Activated T-cell treated with anti-CD3 and anti-CD28 coated beads for 24 hours (primary cell): Measurements from ENCODE around the gene HOXA4.

ENCODE experiments used
- DNase-seq: peaks from one replicate; pipeline ENCODE4 v3.0.0-alpha.2; 2020; ENCODE audit warnings: low read depth

Gene HOXA4

GRCh38 chr7:27132214-27132613 lies 1.7 kb upstream of the HOXA4 start:
- no peak for DNase-seq

- DNase-seq, result no peak
Observed at GRCh38 chr7:27131390-27131819, 848 bp upstream of the HOXA4 start.

GRCh38 chr7:27129729-27130539 lies 623 bp downstream of the HOXA4 start:
- no peak for DNase-seq

- no peak for DNase-seq
Observed at GRCh38 chr7:27128776-27129728, 1.5 kb downstream of the HOXA4 start.

GRCh38 chr7:27128034-27128433 lies 2.5 kb downstream of the HOXA4 start:
- no peak for DNase-seq

GRCh38 chr7:27126596-27127327 lies 3.8 kb downstream of the HOXA4 start:
- no peak for DNase-seq

GRCh38 chr7:27125986-27126394 lies 4.6 kb downstream of the HOXA4 start:
- no peak for DNase-seq

GRCh38 chr7:27124902-27125689 lies 5.5 kb downstream of the HOXA4 start:
- DNase-seq, result no peak

GRCh38 chr7:27124096-27124901 lies 6.3 kb downstream of the HOXA4 start:
- no peak for DNase-seq

- DNase-seq, result no peak
Observed at GRCh38 chr7:27123477-27124053, 7.0 kb downstream of the HOXA4 start.

GRCh38 chr7:27123007-27123476 lies 7.5 kb downstream of the HOXA4 start:
- DNase-seq, result no peak

GRCh38 chr7:27122077-27122910 lies 8.3 kb downstream of the HOXA4 start:
- DNase-seq, result no peak

GRCh38 chr7:27121684-27122076 lies 8.9 kb downstream of the HOXA4 start:
- DNase-seq, result no peak

GRCh38 chr7:27119412-27119911 lies 11.1 kb downstream of the HOXA4 start:
- DNase-seq, result no peak

- no peak for DNase-seq
Observed at GRCh38 chr7:27118580-27118979, 12.0 kb downstream of the HOXA4 start.

- DNase-seq, result no peak
Observed at GRCh38 chr7:27117887-27118491, 12.6 kb downstream of the HOXA4 start.

GRCh38 chr7:27116962-27117886 lies 13.3 kb downstream of the HOXA4 start:
- no peak for DNase-seq
